AG09309 (cell line): ENCODE data around the gene TMEM225B.
A peak's percentile ranks its signal among the peaks of the same experiment; 100 is the strongest.
"Not testable (repeated sequence)": the region's sequence is repeated elsewhere in the genome, so short reads cannot be mapped to it uniquely, and the experiment has no call there.

Experiments used
- DNase-seq: peaks from one replicate; pipeline ENCODE4 v3.0.0-alpha.2; 2010; ENCODE audit warnings: low read depth
- H3K4me3 ChIP-seq: 2 replicates; pipeline ENCODE4 v1.5.1; 2011; ENCODE audit warnings: mild to moderate bottlenecking, low read depth, low read length, moderate library complexity; ENCODE audit not compliant: control insufficient read depth
- CTCF ChIP-seq: IDR thresholded peaks from 2 replicates; pipeline ENCODE4 v1.5.1; 2011; ENCODE audit warnings: mild to moderate bottlenecking, low read depth, low read length, inconsistent platforms; ENCODE audit not compliant: insufficient read depth, control insufficient read depth; ENCODE audit errors: missing control alignments

The TMEM225B gene

GRCh38 chr7:99579956-99580777 lies 17.9 kb upstream of the TMEM225B start:
- peak; percentile 47 for TF ChIP-seq CTCF
- peak overlapping the region; percentile 64 for H3K4me3 ChIP-seq
- DNase-seq = no peak

GRCh38 chr7:99580778-99581332 lies 17.2 kb upstream of the TMEM225B start:
- H3K4me3 ChIP-seq = peak overlapping the region; percentile 64
- not testable (repeated sequence) for DNase-seq

GRCh38 chr7:99588868-99589267 lies 9.2 kb upstream of the TMEM225B start:
- DNase-seq = no peak
- H3K4me3 ChIP-seq = no peak overlapping the region
- no peak for TF ChIP-seq CTCF

- no peak for TF ChIP-seq CTCF
- DNase-seq = no peak
- H3K4me3 ChIP-seq = no peak overlapping the region
Observed at GRCh38 chr7:99594948-99595745, 2.9 kb upstream of the TMEM225B start.

GRCh38 chr7:99596408-99596955 lies 1.6 kb upstream of the TMEM225B start:
- TF ChIP-seq CTCF = no peak

GRCh38 chr7:99599836-99600235 lies 1.8 kb downstream of the TMEM225B start:
- no peak overlapping the region for H3K4me3 ChIP-seq
- no peak for TF ChIP-seq CTCF
- DNase-seq = no peak

More at GRCh38 chr7:99596408-99596955, 1.6 kb upstream of the TMEM225B start:
- H3K4me3 ChIP-seq = no peak overlapping the region
- no peak for DNase-seq
